Upper lobe of left lung (tissue), 4 donors: ENCODE measurements around the gene MRPS34.

ENCODE experiments used
- EP300 ChIP-seq, 4 donors: sonication (generic); formaldehyde crosslinking; IDR thresholded peaks; one replicate each; pipeline ENCODE4 v1.5.1; 2017; ENCODE audit warnings: antibody characterized with exemption in 4 of 4, control low read depth in 2 of 4
- POLR2A ChIP-seq, 4 donors: fragments of 450-650 bp; IDR thresholded peaks; one replicate each; pipeline ENCODE4 v1.5.1; 2016 to 2017; ENCODE audit warnings: antibody characterized with exemption in 4 of 4, mild to moderate bottlenecking in 2 of 4
- POLR2AphosphoS5 ChIP-seq, 2 donors: sonication (generic); formaldehyde crosslinking; IDR thresholded peaks; one replicate each; pipeline ENCODE4 v1.5.1; 2017; ENCODE audit warnings: antibody characterized with exemption in 2 of 2
- TF ChIP-seq, protein P1 (sequence below), 6 experiments: fragments of 450-650 bp in 4 of 6; fragments of 200-600 bp in 2 of 6; sonication (generic) in 2 of 6; IDR thresholded peaks; one replicate each; pipeline ENCODE4 v1.5.1; 2016 to 2019; ENCODE audit warnings: antibody characterized with exemption in 6 of 6

DNA sequence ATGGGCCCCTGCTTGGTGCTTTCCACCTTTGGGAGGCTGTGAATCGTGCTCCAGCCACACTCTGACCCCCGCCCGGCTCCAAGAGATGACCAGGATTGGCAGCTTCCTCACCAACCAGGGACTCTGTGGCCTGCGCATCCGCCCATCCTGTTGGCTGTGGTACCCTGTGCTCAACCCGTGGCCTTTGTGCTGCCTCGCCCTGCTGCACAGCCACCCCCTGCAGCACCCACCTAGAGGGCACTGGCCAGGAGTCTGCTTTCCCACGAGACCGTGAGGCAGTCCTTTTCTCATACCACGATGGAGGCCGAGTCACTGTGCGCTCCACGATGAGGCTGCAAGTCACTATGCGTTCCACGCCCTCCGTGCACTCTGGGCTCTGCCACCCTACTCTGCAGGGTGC, 21.0 kb downstream of the MRPS34 start:
- TF ChIP-seq POLR2AphosphoS5 (IDR thresholded peaks at IDR 0.05) (no peak), EP300 (IDR thresholded peaks at IDR 0.05) (no peak), POLR2A (IDR thresholded peaks at IDR 0.05) (no peak)
- TF ChIP-seq, protein P1, sequence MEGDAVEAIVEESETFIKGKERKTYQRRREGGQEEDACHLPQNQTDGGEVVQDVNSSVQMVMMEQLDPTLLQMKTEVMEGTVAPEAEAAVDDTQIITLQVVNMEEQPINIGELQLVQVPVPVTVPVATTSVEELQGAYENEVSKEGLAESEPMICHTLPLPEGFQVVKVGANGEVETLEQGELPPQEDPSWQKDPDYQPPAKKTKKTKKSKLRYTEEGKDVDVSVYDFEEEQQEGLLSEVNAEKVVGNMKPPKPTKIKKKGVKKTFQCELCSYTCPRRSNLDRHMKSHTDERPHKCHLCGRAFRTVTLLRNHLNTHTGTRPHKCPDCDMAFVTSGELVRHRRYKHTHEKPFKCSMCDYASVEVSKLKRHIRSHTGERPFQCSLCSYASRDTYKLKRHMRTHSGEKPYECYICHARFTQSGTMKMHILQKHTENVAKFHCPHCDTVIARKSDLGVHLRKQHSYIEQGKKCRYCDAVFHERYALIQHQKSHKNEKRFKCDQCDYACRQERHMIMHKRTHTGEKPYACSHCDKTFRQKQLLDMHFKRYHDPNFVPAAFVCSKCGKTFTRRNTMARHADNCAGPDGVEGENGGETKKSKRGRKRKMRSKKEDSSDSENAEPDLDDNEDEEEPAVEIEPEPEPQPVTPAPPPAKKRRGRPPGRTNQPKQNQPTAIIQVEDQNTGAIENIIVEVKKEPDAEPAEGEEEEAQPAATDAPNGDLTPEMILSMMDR (IDR thresholded peaks at IDR 0.05), result no peak
